ENCODE results near the gene HCRT.
"Not testable (repeated sequence)": the region's sequence is repeated elsewhere in the genome, so short reads cannot be mapped to it uniquely, and the experiment has no call there.

Gene HCRT

DNA sequence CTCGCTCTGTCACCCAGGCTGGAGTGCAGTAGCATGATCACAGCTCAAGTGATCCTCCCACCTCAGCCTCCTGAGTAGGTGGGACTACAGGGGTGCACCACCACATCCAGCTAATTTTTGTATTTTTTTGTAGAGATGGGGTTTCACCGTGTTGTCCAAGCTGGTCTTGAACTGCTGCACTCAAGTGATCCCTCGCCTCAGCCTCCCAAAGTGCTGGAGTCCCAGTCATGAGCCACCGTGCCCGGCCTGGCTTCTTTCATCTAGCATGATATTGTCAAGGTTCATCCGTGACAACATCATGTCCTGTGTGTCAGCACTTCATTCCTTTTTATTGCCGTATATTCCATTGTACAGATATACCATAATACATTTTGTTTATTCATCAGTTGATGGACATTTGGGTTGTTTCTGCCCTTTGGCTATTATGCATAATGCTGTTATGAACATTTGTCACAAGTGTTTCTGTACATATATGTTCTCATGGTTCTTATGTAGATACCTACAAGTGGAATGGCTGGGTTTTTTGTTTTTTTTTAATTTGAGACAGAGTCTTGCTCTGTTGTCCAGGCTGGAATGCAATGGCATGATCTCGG lies 12.4 kb upstream of the HCRT start:
- DNase-seq: no peak

DNA sequence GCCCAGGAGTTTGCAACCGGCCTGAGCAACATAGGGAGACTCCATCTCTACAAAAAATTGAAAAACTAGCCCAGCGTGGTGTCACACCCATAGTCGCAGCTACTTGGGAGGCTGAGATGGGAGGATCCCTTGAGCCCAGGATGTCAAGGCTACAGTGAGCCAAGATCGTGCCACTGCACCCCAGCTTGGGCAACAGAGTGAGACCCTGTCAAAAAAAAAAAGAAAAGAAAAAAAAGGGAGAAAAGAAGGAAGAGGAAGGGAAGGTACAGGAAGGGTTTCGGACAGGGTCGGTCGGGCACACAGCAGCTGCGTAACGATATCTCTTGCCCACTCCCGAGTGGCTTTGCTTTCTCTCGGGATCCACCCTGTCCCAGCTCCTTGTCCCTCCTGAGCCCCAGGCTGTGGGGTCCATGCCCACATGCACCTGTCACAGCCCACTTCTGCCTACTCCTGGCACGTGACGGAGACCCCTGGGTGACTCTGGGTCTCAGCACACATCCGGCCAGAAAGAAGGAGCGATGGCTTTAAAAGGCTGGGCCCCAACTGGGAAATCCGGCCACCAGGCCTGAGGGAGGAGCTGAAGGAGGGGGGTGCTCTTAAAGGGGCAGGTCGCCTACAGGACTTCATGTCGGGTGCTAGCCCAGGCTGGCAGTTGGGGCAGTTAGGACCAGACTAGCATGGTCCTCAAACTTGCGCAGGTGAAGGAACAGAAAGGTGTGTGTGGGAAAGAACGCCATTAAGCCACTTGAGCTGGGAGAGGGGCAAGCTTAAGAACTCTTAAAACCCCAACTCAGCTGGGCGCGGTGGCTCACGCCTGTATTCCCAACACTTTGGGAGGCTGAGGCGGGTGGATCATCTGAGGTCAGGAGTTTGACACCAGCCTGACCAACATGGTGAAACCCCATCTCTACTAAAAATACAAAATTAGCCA lies 9.0 kb upstream of the HCRT start, which contains the start of gene GHDC:
Gene GHDC, minus strand, starts transcription at position 526 of the 931 bp plus-strand sequence. CDS start 913 bp downstream, outside the sequence.
- DNase-seq: peak; percentile 72

DNA sequence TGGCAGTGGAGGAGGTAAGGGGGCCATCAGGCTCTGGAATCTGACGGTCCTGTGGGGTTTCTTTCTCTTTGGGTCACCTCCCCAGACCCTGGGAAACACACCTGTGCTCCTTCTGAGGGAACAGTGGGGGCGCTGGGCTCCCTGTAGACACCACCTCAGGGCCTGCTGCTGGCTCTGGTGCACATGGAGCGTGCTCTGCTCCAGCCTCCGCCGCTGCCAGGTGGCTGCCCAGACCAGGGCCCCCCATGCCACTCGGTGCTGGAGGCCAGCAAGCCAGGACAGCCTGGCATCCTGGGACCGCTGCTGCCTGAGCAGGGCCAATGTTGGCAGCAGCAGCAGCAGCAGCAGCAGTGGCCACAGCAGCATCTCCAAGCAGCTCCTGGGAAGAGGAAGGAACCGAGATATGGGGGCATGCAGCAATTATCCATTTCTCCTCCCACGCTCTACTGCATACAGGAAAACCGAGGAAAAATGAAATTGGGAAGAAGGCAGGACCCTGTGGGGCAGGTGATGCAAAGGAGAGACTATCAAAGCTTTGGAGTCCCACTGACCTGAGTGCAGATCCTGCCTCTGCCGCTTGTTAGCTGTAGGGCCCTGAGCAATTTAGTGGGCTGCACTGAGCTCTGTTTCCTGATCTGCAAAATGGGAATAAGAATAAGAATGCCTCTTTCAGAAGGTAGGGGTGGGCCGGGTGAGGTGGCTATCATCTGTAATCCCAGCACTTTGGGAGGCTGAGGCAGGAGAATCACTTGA lies 8.1 kb upstream of the HCRT start:
- DNase-seq: no peak

DNA sequence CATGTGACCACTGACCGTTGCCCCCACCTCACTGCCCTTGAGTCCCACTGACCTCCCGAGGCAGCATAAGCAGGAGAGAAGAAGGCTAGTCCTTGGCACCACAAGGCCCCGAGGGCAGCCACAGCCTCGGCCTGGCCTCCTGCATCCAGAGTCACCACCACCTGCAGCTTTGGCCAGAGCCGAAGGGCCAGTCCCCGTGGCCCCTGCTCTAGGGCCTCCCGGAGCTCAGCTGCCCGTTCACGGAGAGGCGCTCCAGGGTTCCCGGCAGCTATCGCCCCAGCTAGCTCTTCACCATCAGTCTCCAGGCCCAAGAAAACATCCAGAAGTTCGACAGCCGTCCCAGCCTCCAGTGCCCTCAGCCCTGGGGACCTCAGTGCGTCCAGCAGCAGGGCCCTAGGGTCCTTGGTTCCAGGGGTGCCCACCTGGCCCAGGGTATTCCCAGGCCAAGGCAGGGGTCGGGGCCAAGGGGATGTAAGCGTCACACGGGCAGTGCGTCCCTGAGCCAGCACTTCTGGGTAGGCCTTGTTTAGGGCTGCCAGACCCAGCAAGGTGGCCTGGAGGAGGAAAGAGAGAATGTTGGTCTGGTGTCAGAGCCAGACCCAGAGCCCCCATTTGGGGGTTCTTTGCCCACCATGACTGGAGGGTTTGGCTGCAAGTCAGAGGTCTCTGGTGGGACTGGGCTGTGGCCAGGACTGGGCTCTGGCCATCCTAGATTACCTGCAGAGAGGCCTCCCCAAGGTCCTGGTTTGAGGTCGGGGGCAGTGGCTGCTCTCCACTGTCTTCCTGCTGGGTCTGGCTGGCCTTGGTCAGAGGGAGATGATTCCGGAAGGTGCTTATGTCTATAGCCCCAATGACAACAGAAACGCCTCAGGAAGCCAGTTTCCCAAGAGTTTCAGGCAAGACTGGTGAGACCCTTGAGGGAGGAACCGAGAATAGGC lies 7.2 kb upstream of the HCRT start:
- no peak for DNase-seq

DNA sequence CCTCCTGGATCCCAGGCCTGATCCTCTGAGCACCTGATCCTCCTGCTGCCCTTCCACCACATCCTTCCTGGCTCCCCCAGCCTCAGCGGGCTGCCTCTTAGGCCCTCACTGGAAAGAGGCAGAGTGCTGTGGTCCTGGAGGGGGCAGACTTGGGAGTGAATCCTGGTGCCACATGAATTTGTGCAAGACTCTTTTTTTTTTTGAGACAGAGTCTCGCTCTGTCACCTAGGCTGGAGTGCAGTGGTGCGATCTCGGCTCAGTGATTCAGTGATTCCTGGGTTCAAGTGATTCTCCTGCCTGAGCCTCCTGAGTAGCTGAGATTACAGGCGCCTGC lies 6.0 kb upstream of the HCRT start:
- no peak for DNase-seq

DNA sequence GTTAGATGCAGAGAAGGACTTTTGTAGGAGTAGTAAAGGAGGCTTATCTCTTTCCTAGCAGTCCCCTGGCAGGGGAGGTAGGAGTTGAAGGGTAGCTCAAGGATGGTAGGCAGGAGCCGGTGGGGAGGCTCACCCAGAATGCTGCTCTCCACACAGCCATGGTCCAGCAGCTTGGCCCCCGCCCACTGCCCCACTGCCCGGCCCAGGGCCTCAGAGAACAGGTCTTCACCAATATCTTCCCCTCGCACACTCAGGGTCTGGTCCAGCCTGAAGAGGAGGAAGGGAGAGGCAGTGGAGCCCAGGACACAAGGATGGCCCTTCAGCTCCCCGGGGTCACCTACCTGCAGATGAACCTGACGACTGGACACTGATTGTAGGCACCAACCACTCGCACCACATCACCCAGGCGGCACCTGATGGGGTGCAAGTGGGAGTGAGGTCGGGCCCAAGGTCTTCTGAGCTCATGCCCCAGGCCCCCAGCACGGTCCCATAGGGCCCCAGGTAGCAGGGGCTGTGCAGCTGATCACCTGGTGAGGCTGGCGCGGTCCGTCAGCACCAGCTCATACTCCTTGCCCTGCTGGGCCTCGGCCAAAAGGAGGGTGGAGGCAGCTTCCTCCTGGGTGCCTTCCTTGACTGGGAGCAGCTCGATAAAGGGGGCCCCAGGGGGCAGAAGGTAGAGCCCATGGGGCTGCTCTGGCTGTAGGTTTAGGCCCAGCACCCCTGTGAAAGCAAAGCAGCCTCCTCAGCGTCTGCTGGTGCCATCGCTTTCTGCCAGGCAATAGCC lies 5.4 kb upstream of the HCRT start:
- DNase-seq: no peak

DNA sequence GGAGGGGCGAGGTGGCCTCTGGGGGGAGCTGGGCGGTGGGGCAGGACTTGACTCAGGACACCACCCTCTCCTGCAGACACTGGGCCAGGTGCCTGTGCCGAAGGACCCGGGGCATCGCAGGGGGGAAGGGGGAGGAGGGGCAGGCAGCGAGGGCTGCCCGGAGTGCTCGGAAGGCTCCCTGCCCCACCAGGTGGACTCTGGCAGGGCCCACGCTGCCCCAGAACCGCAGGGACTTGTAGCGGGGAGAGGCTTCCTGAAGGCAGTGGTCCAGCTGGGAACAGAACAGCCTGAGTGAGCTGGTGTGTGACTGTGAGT lies 4.4 kb upstream of the HCRT start:
- no peak for DNase-seq

DNA sequence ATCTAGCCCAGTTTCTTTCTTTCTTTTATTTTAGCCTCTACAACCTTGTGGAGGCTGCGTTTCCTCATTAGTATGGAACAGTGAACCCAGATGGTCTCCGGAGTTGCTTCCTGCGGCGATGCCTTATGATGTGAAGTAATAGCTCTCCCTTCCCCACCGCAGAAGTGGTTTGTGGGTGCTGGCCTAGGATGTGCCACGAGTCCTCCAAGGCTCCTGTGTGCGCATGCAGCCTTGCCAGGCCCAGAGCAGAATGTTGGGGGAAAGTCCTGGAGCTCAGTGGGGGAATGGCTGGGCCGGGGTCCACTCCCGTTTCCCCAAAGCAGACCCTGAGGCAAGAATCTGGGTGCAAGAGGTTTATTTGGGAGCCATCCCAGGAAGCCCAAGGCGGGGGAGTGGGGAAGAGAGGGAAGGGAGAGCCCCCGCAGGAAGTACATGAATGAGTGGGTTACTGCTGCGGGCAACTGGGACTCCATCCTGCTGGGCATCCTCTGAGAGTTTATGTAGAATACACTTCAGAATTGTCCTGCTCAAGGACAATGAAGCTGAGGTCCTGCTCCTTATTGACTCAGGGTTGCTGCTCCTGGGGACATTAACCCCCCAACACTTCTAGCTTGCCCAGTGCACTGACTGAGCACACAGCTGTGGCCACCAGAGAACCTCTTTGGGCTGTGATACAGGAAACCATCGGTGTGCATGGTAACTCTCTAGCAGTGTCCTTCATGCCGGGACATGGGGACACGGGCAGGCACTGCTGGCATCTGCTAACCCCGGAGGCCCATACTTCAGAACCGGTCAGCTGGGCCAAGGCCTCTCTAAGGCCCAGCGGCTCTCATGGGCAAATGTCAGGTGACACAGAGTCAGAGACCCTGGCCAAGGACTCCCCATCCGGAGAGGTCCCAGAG lies 3.7 kb upstream of the HCRT start:
- DNase-seq: no peak

DNA sequence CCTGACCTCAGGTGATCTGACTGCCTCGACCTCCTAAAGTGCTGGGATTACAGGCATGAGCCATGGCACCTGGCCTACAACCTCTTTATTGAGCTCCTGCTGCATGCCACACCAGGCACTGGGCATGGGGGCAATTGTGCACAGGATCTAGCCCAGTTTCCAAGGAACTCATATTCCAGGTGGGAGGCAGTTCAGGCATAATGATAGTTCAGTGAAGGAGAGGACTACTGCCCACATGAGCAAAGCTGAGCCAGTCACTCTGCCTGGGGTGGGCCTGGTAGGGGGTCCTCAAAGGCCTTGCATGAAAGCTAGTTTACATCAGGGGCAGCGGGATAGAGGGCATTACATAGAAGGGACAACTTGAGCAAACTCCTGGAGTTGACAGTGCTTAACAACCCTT lies 2.6 kb upstream of the HCRT start:
- DNase-seq: no peak

DNA sequence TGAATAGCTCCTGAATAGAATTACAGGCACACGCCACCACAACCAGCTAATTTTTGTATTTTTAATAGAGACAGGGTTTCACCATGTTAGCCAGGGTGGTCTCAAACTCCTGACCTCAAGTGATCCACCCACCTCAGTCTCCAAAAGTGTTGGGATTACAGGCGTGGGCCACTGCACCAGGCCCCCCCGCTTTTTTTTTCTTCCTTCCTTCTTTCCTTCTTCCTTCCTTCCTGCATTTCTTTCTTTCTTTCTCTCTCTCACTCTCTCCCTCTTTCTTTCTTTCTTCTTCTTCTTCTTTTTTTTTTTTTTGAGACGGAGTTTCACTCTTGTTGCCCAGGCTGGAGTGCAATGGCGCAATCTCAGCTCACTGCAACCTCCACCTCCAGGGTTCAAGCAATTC lies 939 bp upstream of the HCRT start:
- DNase-seq: not testable (repeated sequence)

DNA sequence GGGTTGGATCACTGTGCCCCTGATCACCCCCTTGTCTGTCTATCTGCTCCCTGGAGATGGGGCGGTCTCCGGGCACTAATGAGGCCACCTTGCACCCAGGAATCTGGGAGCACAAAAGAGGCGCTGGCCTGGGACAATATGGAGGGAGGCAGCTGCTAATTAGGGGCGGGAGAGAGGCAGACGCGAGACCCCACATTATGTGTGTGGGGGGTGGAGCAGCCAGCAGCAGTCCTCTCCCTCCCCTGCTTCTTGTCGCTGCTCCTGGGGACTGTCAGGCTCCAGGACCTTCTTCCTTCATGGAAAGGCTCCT lies 324 bp upstream of the HCRT start:
- DNase-seq: no peak

DNA sequence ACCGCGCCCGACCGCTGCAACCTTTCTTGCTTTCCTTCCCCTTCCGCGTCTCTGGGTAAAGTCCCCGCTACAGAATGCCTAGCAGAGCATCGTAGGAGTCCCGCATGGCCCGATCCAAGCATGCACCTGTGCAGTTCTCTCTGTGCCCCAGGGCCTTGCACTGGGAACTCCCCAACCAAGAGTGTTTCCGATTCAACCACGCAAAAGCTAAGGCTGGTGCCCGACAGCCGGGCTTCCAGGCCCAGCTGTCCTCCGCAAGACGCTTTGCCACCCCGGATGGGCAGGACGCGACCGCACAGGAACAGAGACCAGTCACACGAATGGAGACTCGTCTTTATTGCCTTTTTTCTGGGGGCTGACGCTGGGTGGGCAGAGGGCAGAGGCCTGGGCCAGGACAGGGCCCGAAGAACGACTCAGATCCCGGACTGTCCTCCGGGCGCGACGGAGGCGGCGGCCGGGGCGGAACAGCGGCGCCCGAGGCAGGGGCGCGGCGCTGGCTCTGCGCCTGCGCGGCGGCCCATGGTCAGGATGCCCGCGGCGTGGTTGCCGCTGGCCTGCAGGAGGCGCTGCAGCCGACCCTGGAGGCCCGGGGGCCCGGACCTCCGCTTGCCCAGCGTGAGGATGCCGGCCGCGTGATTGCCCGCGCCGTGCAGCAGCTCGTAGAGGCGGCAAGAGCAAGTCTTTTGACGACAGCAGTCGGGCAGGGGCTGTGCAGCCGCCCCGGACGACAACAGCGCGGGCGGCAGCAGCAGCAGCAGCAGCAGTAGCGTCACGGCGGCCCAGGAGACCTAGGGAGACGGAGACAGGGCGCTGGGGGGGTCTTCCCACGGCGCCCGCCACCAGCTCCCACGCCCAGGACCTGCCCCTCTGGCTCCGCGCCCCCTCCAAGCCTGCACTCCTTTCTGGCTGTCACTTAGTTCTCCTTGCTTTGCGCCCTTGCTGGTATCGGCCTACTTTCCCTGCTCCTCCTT lies 1.2 kb downstream of the HCRT start:
- peak; percentile 67 for DNase-seq

DNA sequence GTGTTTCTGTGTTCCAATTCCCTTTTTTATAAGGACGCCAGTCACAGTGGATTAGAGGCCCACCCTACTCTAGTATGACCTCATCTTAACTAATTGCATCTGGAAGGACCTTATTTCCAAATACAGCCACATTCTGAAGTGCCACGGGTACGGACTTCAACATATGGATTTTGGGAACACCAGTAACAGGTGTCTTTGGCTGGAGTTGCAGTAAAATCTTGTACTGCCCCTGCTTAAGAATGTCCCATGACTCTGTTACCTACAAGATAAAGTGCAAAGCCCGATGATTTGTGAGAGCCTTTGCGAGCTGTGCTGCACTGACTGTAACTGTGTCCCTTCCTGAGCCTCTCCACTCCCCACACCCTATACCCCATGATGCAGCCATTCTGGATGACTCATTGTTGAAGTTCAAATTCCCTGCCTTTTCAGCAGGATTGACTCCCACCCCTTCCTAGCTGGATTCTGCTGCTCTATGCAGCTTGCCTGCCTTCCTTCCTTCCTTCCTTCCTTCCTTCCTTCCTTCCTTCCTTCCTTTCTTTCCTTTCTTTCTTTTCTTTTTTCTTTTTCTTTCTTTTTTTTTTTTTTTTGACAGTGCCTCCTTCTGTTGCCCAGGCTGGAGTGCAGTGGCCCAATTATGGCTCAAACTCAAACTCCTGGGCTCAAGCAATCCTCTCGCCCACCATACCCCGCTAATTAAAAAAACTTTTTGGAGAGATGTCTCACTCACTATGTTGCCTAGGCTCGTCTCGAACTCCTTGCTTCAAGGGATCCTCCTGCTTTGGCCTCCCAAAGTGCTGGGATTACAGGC lies 2.1 kb downstream of the HCRT start:
- peak; percentile 43 for DNase-seq

DNA sequence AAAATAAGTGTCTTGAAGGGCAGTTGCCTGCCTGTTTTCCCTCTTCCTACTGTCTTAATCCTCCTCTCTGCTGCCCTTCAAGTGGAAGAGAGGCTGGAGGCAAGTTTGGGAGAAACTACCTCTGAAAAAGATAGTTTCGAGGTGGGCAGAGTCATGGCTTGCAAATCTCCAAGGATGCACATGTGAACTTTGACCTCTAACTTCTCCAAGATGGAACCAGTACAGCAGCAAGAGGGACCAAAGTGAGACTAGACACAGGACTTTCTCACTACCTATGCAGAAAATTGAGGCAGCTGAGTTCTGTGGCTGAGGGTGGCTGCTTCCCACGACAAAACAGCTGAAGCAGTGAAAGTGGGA lies 3.4 kb downstream of the HCRT start:
- DNase-seq: no peak

DNA sequence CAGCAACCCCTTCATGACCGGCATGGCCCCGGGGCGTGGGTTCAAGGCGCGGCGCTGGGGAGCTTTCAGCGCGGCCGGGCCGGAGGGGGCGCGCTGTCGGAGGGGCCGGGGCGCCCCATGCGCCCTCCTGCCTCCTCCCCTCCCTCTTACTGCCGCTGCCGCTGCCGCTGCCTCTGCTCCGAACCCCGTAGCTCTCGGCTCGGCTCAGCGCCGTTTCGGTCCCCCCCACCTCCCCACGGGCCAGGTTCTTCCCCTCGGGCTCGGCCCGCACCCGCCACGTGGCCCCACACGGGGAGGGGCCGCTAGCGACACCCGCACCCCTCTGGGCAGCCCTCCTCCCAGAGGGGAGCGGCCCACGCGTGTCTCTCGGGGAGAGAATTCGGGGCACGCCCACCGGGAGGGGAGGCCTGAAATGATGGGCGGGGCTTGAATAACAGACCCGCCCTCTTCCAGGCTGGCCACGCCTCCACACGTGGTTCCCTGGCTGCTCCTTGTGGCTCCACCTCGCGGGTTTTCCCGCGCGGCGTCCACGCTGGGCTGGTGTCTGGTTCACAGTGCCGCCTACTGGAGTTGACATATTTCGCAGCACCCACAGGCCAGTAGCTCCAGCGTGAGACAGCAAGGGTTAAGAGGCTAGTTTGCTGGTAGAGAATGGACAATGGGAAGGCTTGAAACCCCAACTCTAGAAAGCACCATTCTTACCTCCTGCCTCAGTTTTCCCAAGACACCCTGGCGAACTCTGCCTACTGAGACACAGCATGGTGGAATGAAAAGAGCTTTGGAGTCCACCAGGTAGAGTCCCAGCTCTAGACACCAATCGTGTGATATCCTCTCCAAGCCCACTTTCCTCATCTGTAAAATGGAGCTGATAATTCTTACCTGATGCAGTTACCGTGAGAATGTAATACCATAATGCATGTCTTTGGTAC lies 4.1 kb downstream of the HCRT start, which contains the start of gene KCNH4:
Gene KCNH4, minus strand, starts transcription at position 221 of the 929 bp plus-strand sequence. Its CDS starts 197 bp downstream, at position 24.
- peak; percentile 59 for DNase-seq

DNA sequence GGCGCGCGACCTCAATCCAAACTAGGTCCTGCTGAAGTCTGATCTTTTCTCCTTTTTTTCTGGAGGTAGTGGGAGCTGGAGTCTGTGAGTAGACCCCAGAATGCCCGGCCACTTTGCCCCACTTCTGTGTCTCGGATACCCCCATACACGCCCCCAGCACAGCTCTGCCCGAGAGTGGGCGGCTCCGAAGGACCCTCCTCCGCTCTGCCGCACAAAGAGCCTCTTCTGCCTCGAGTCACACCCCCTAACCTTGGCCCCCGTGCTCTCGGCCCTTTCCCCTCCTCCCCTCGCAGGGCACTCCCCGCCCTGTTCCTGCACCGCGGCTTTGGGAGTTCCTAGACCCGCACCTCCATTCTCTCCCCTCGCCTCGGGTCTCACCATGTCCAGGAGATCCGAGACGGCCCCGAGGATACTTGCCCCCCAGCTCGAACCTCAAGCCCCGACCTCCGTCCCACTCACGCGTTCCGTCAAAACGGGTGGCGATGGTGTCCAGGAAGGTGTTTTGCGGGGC lies 4.8 kb downstream of the HCRT start:
- DNase-seq: no peak

DNA sequence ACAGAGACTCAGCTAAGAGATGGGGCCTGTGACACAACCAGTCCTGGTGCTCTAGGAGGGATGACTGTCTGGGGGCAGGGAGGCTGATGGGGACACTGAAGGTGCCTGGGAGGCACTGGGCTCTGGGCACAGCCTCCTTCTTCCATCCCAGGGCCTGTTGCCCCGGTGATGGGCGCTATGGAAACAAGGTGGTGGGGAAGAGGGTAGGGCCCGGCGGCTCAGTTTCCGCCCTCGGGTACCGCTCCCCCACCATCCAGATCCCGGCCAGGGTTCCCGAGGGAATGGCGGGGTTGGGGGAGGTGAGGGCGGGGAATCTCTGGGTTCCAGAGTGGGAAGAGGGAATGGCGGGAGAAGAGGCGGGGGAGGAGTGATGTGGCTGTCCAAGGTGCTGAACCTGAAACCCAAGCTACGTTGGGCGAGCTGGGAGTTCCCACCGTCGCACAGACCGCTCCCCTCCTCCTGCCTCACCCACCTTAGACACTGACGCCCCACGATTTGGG lies 5.3 kb downstream of the HCRT start:
- DNase-seq: peak; percentile 51

Measured in fibroblast of skin of right biceps (primary cell).